ENCODE data around the gene SHANK3.

SHANK3 gene

DNA sequence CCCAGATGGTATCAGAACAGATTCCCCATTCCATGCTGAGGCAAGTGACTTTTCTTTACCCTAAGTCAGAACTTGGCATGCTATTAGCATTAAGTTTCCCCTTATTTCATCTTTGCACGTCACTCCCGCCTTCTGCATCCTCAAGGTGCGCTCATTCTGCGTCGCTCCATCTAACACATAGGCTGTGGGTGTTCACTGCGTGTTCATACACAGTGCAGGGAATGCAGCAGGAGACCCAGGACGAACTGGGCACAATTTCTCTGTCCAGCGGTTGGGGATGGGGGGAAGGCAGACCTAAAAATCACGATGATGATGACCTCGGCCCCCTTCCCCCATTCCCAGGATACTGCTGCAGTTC lies 45.7 kb downstream of the SHANK3 start:
- no peak for TF ChIP-seq CTCF (IDR thresholded peaks at IDR 0.05; ENCODE audit: insufficient read depth, low read length, poor library complexity, severe bottlenecking)
- H3K4me3 ChIP-seq (replicated peaks; ENCODE audit: low read depth, low read length), result no peak overlapping the region
- H3K27me3 ChIP-seq (replicated peaks; ENCODE audit: control insufficient read depth, insufficient read depth, low read length), result no peaks in the 10 kb centered on the region; the same call in 1 of the 2 replicates
- DNase-seq (ENCODE audit: extremely low read depth, insufficient read length), result no peak
- no peaks in the 10 kb centered on the region for H3K36me3 ChIP-seq (ENCODE audit: control insufficient read depth, insufficient read depth, low read length)

DNA sequence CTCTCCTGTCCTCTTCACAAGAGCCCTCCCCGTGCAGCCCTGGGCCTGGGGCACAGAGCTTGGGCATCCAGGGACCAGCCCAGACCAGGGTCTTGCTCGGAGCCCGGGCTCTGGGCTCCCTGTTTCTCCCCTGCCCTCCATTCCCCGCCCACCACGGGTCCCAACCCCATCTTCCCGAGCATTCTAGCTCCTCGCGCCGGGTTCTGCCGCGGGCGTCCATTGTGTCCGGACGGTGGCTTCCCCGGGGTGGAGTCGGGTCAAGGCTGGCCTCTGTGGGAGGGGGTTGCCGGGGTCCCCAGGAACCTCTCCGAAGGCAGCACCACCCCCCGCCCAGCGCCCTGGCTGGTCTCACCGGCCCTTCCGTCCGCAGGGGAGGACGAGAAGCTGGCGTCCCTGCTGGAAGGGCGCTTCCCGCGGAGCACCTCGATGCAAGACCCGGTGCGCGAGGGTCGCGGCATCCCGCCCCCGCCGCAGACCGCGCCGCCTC lies 47.2 kb downstream of the SHANK3 start:
- no peaks in the 10 kb centered on the region; the same call in 1 of the 2 replicates for H3K27me3 ChIP-seq (replicated peaks; ENCODE audit: control insufficient read depth, insufficient read depth, low read length)
- no peak for TF ChIP-seq CTCF (IDR thresholded peaks at IDR 0.05; ENCODE audit: insufficient read depth, low read length, poor library complexity, severe bottlenecking)

DNA sequence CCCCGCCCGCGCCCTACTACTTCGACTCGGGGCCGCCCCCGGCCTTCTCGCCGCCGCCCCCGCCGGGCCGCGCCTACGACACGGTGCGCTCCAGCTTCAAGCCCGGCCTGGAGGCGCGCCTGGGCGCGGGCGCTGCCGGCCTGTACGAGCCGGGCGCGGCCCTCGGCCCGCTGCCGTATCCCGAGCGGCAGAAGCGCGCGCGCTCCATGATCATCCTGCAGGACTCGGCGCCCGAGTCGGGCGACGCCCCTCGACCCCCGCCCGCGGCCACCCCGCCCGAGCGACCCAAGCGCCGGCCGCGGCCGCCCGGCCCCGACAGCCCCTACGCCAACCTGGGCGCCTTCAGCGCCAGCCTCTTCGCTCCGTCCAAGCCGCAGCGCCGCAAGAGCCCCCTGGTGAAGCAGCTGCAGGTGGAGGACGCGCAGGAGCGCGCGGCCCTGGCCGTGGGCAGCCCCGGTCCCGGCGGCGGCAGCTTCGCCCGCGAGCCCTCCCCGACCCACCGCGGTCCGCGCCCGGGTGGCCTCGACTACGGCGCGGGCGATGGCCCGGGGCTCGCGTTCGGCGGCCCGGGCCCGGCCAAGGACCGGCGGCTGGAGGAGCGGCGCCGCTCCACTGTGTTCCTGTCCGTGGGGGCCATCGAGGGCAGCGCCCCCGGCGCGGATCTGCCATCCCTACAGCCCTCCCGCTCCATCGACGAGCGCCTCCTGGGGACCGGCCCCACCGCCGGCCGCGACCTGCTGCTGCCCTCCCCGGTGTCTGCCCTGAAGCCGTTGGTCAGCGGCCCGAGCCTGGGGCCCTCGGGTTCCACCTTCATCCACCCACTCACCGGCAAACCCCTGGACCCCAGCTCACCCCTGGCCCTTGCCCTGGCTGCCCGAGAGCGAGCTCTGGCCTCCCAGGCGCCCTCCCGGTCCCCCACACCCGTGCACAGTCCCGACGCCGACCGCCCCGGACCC lies 48.0 kb downstream of the SHANK3 start:
- H3K36me3 ChIP-seq (ENCODE audit: control insufficient read depth, insufficient read depth, low read length), result no peaks in the 10 kb centered on the region
- DNase-seq (ENCODE audit: extremely low read depth, insufficient read length), result no peak
- H3K27me3 ChIP-seq (replicated peaks; ENCODE audit: control insufficient read depth, insufficient read depth, low read length), result no peaks in the 10 kb centered on the region; the same call in 1 of the 2 replicates
- H3K4me3 ChIP-seq (replicated peaks; ENCODE audit: low read depth, low read length), result no peak overlapping the region
- no peak for TF ChIP-seq CTCF (IDR thresholded peaks at IDR 0.05; ENCODE audit: insufficient read depth, low read length, poor library complexity, severe bottlenecking)

More for the DNA sequence above, 47.2 kb downstream of the SHANK3 start:
- DNase-seq (ENCODE audit: extremely low read depth, insufficient read length), result no peak
- no peaks in the 10 kb centered on the region for H3K36me3 ChIP-seq (ENCODE audit: control insufficient read depth, insufficient read depth, low read length)
- no peak overlapping the region for H3K4me3 ChIP-seq (replicated peaks; ENCODE audit: low read depth, low read length)

DNA sequence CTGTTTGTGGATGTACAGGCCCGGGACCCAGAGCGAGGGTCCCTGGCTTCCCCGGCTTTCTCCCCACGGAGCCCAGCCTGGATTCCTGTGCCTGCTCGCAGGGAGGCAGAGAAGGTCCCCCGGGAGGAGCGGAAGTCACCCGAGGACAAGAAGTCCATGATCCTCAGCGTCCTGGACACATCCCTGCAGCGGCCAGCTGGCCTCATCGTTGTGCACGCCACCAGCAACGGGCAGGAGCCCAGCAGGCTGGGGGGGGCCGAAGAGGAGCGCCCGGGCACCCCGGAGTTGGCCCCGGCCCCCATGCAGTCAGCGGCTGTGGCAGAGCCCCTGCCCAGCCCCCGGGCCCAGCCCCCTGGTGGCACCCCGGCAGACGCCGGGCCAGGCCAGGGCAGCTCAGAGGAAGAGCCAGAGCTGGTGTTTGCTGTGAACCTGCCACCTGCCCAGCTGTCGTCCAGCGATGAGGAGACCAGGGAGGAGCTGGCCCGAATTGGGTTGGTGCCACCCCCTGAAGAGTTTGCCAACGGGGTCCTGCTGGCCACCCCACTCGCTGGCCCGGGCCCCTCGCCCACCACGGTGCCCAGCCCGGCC lies 48.7 kb downstream of the SHANK3 start:
- H3K36me3 ChIP-seq (ENCODE audit: control insufficient read depth, insufficient read depth, low read length), result no peaks in the 10 kb centered on the region
- no peak for DNase-seq (ENCODE audit: extremely low read depth, insufficient read length)
- no peak overlapping the region for H3K4me3 ChIP-seq (replicated peaks; ENCODE audit: low read depth, low read length)
- TF ChIP-seq CTCF (IDR thresholded peaks at IDR 0.05; ENCODE audit: insufficient read depth, low read length, poor library complexity, severe bottlenecking), result no peak
- H3K27me3 ChIP-seq (replicated peaks; ENCODE audit: control insufficient read depth, insufficient read depth, low read length), result no peaks in the 10 kb centered on the region; the same call in 1 of the 2 replicates

DNA sequence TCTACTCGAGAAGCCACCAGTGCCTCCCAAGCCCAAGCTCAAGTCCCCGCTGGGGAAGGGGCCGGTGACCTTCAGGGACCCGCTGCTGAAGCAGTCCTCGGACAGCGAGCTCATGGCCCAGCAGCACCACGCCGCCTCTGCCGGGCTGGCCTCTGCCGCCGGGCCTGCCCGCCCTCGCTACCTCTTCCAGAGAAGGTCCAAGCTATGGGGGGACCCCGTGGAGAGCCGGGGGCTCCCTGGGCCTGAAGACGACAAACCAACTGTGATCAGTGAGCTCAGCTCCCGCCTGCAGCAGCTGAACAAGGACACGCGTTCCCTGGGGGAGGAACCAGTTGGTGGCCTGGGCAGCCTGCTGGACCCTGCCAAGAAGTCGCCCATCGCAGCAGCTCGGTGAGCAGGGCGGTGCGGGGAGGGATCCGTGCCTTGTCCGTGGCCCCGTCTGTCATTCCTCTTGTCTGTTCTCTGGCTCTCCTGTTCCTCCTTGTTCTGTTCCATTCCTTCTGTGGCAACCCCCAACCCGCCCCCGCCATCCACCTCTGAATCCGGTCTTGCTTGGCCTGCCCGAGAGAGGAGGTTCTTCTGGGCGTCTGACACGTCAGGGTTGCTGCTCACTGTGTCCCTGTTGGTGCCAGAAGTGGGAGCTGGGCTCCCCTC lies 49.6 kb downstream of the SHANK3 start:
- DNase-seq (ENCODE audit: extremely low read depth, insufficient read length), result no peak
- H3K27me3 ChIP-seq (replicated peaks; ENCODE audit: control insufficient read depth, insufficient read depth, low read length), result no peaks in the 10 kb centered on the region; the same call in 1 of the 2 replicates
- TF ChIP-seq CTCF (IDR thresholded peaks at IDR 0.05; ENCODE audit: insufficient read depth, low read length, poor library complexity, severe bottlenecking), result no peak
- H3K4me3 ChIP-seq (replicated peaks; ENCODE audit: low read depth, low read length), result no peak overlapping the region
- H3K36me3 ChIP-seq (ENCODE audit: control insufficient read depth, insufficient read depth, low read length), result no peaks in the 10 kb centered on the region
